ENCODE results near the gene KRT78. TPM values are rescaled to one million over a fixed set of nuclear protein-coding genes. Genes with fewer than 3 reads are reported as not detected.

Gene KRT78
- total RNA-seq, 1 donor = not detected

DNA sequence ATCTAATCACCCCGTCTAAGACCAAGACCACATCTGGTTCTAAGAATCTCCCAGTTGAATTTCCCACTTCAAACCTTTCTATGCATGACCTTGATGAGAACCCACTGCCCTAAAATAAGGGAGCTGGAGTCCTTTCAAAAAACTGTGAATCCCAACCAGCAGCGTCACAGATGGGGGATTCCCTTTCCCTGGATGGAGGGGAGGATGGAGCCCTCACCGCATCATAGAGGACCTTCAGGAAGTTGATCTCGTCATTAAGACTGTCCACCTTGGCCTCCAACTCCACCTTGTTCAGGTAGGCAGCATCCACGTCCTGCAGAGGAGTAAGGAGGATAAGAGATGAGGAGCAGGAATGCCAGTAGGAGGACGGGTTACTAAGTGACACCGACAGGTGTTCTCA, 39.6 kb downstream of the KRT78 start:
- TF ChIP-seq, protein P1, sequence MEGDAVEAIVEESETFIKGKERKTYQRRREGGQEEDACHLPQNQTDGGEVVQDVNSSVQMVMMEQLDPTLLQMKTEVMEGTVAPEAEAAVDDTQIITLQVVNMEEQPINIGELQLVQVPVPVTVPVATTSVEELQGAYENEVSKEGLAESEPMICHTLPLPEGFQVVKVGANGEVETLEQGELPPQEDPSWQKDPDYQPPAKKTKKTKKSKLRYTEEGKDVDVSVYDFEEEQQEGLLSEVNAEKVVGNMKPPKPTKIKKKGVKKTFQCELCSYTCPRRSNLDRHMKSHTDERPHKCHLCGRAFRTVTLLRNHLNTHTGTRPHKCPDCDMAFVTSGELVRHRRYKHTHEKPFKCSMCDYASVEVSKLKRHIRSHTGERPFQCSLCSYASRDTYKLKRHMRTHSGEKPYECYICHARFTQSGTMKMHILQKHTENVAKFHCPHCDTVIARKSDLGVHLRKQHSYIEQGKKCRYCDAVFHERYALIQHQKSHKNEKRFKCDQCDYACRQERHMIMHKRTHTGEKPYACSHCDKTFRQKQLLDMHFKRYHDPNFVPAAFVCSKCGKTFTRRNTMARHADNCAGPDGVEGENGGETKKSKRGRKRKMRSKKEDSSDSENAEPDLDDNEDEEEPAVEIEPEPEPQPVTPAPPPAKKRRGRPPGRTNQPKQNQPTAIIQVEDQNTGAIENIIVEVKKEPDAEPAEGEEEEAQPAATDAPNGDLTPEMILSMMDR (IDR thresholded peaks at IDR 0.05; ENCODE audit: insufficient read depth, low read length) = no peak
- no peak overlapping the region for H3K4me3 ChIP-seq (ENCODE audit: low read depth, low read length)

DNA sequence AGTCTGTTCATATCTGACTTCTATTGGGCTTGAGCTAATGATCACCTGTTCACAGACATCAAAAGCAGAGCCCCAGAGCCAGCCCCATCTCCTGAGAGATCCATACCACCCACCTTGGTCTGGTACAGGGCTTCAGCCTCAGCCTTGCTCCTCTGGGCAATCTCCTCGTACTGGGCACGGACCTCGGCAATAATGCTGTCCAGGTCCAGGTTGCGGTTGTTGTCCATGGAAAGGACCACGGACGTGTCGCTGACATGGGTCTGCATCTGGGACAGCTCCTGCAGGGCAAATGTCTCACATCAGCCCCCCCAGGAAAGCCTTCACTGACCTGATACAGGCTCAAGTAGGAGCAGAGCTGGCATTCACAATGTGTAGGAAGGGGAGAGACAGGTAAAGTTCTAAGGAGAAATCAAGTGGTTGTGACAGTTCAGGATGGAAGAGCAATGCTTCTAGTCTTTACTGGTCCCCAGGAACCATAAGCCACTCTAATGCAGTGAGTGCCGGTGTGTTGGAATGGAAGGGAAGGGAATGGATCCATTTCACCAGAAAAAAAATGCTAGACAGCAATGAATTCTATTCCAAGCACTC, 40.1 kb downstream of the KRT78 start:
- H3K4me3 ChIP-seq (ENCODE audit: low read depth, low read length) = no peak overlapping the region
- no peak for DNase-seq (ENCODE audit: low read depth)
- TF ChIP-seq, protein P1 (IDR thresholded peaks at IDR 0.05; ENCODE audit: insufficient read depth, low read length) = no peak

More for the DNA sequence above, 39.6 kb downstream of the KRT78 start:
- DNase-seq (ENCODE audit: low read depth) = no peak

- DNase-seq (ENCODE audit: low read depth) = no peak
- no peak overlapping the region for H3K4me3 ChIP-seq (ENCODE audit: low read depth, low read length)
- TF ChIP-seq, protein P1 (IDR thresholded peaks at IDR 0.05; ENCODE audit: insufficient read depth, low read length) = no peak
Measured at GRCh38 chr12:52807544-52808470, 41.0 kb downstream of the KRT78 start.

GRCh38 chr12:52806821-52807543, 41.8 kb downstream of the KRT78 start:
- TF ChIP-seq, protein P1 (IDR thresholded peaks at IDR 0.05; ENCODE audit: insufficient read depth, low read length) = no peak
- no peak overlapping the region for H3K4me3 ChIP-seq (ENCODE audit: low read depth, low read length)
- no peak for DNase-seq (ENCODE audit: low read depth)

GRCh38 chr12:52806169-52806811, 42.5 kb downstream of the KRT78 start:
- no peak for DNase-seq (ENCODE audit: low read depth)
- TF ChIP-seq, protein P1 (IDR thresholded peaks at IDR 0.05; ENCODE audit: insufficient read depth, low read length) = no peak
- no peak overlapping the region for H3K4me3 ChIP-seq (ENCODE audit: low read depth, low read length)

DNA sequence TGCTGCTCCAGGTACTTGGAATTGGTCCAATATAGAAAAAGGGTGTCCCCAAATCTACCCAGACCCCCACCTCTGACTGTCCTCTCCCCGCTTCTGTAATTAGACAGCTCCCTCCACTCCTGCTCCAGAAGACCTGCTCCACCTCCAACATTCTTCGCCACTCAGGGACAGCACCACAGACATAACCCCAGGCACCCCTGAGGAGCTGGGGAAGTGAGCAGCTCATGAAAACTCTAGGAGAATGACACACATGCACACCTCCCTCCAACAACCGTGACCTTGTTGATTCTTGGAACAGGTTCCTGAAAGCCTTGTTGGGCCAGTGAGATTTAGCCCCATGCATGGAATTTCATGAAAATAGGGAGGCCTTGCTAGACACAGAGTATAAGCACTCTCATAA, 43.1 kb downstream of the KRT78 start:
- TF ChIP-seq, protein P1 (IDR thresholded peaks at IDR 0.05; ENCODE audit: insufficient read depth, low read length) = no peak
- no peak for DNase-seq (ENCODE audit: low read depth)

More for the DNA sequence above, 43.1 kb downstream of the KRT78 start:
- no peak overlapping the region for H3K4me3 ChIP-seq (ENCODE audit: low read depth, low read length)
